IPS-15b (cell line): Measurements from ENCODE around the gene SLC24A3.

Source experiments
- H3K27me3 ChIP-seq: one replicate; pipeline ENCODE4 v1.6.1; 2013; ENCODE audit warnings: low read length; ENCODE audit not compliant: control insufficient read depth, insufficient read depth
- H3K36me3 ChIP-seq: one replicate; pipeline ENCODE4 v1.6.1; 2013; ENCODE audit warnings: low read length; ENCODE audit not compliant: control insufficient read depth, insufficient read depth
- H3K4me1 ChIP-seq: one replicate; pipeline ENCODE4 v1.6.1; 2013; ENCODE audit warnings: mild to moderate bottlenecking, low read length; ENCODE audit not compliant: control insufficient read depth, insufficient read depth
- H3K4me3 ChIP-seq: one replicate; pipeline ENCODE4 v1.5.1; 2013; ENCODE audit warnings: low read depth, low read length
- H3K9ac ChIP-seq: one replicate; pipeline ENCODE4 v1.6.1; 2013; ENCODE audit warnings: low read depth, mild to moderate bottlenecking, low read length
- H3K9me3 ChIP-seq: one replicate; pipeline ENCODE4 v1.6.1; 2013; ENCODE audit warnings: mild to moderate bottlenecking, low read length; ENCODE audit not compliant: control insufficient read depth, insufficient read depth

Gene SLC24A3

DNA sequence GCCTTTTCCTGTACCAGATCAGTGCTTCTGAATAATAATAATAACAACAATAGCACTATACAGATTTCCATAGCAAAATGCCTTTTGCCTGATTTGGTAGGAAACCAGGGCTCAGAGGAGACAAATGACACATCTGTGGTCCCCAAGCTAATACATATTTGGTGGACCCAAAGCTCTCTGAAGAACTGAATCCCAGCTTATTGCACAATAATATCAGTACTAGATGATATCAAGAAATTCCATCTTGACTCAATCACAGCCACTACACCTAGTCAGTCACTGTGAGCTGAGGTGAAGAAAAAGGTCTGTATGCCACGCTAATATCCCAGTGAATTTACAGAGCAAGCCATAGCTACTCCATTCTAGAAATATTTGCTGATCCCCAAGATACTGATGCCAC, 275.0 kb downstream of the SLC24A3 start:
- no peaks in the 10 kb centered on the region for H3K9me3 ChIP-seq

GRCh38 chr20:19491241-19491640, 278.8 kb downstream of the SLC24A3 start:
- no peaks in the 10 kb centered on the region for H3K9me3 ChIP-seq
- H3K9ac ChIP-seq: no peak overlapping the region
- no peaks in the 10 kb centered on the region for H3K27me3 ChIP-seq
- H3K4me3 ChIP-seq: no peak overlapping the region
- H3K4me1 ChIP-seq: no peaks in the 10 kb centered on the region
- no peaks in the 10 kb centered on the region for H3K36me3 ChIP-seq

More for the DNA sequence above, 275.0 kb downstream of the SLC24A3 start:
- H3K4me3 ChIP-seq: no peak overlapping the region
- H3K9ac ChIP-seq: no peak overlapping the region
- H3K36me3 ChIP-seq: no peaks in the 10 kb centered on the region
- no peaks in the 10 kb centered on the region for H3K27me3 ChIP-seq
- H3K4me1 ChIP-seq: no peaks in the 10 kb centered on the region

DNA sequence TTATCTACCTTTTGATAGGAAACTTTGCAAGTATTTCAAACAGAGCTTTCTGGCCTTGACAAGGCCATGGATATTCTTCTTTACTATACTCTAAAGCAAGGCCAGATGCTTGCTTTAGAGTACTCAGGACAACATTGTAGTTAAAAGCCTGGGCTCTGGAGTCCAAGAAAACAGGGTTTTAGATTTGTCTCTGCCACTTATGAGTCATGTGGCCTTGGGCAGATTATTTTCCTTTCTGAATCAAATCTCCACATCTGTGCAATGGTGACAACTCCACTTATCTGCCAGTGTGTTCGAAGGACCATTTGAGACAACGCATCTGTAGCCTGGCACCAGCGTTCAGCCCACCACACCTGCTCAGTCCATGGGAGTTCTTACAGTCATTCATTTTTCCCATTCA, 279.7 kb downstream of the SLC24A3 start:
- Histone ChIP-seq H3K36me3 (no peaks in the 10 kb centered on the region), H3K4me1 (no peaks in the 10 kb centered on the region), H3K9ac (no peak overlapping the region), H3K9me3 (no peaks in the 10 kb centered on the region), H3K27me3 (no peaks in the 10 kb centered on the region), H3K4me3 (no peak overlapping the region)

- Histone ChIP-seq H3K4me3 (no peak overlapping the region), H3K27me3 (no peaks in the 10 kb centered on the region), H3K36me3 (no peaks in the 10 kb centered on the region), H3K4me1 (no peaks in the 10 kb centered on the region), H3K9me3 (no peaks in the 10 kb centered on the region), H3K9ac (no peak overlapping the region)
Measured at GRCh38 chr20:19492687-19493336, 280.4 kb downstream of the SLC24A3 start.

GRCh38 chr20:19493794-19494495, 281.5 kb downstream of the SLC24A3 start:
- Histone ChIP-seq H3K4me1 (no peaks in the 10 kb centered on the region), H3K9me3 (no peaks in the 10 kb centered on the region), H3K4me3 (no peak overlapping the region), H3K36me3 (no peaks in the 10 kb centered on the region), H3K27me3 (no peaks in the 10 kb centered on the region), H3K9ac (no peak overlapping the region)

- no peaks in the 10 kb centered on the region for H3K9me3 ChIP-seq
- H3K9ac ChIP-seq: no peak overlapping the region
Measured at GRCh38 chr20:19495905-19496703, 283.7 kb downstream of the SLC24A3 start.

GRCh38 chr20:19497064-19497463, 284.6 kb downstream of the SLC24A3 start:
- H3K36me3 ChIP-seq: no peaks in the 10 kb centered on the region
- no peaks in the 10 kb centered on the region for H3K4me1 ChIP-seq
- H3K4me3 ChIP-seq: no peak overlapping the region
- H3K9me3 ChIP-seq: no peaks in the 10 kb centered on the region
- H3K27me3 ChIP-seq: no peaks in the 10 kb centered on the region
- H3K9ac ChIP-seq: no peak overlapping the region

More at GRCh38 chr20:19495905-19496703, 283.7 kb downstream of the SLC24A3 start:
- H3K36me3 ChIP-seq: no peaks in the 10 kb centered on the region
- H3K27me3 ChIP-seq: no peaks in the 10 kb centered on the region
- no peaks in the 10 kb centered on the region for H3K4me1 ChIP-seq
- H3K4me3 ChIP-seq: no peak overlapping the region

- H3K9ac ChIP-seq: no peak overlapping the region
- no peaks in the 10 kb centered on the region for H3K27me3 ChIP-seq
- no peak overlapping the region for H3K4me3 ChIP-seq
- H3K4me1 ChIP-seq: no peaks in the 10 kb centered on the region
- H3K36me3 ChIP-seq: no peaks in the 10 kb centered on the region
- H3K9me3 ChIP-seq: no peaks in the 10 kb centered on the region
Measured at GRCh38 chr20:19498756-19499155, 286.3 kb downstream of the SLC24A3 start.

GRCh38 chr20:19501476-19502115, 289.2 kb downstream of the SLC24A3 start:
- Histone ChIP-seq H3K27me3 (no peaks in the 10 kb centered on the region), H3K4me1 (no peaks in the 10 kb centered on the region), H3K4me3 (no peak overlapping the region), H3K9ac (no peak overlapping the region), H3K9me3 (no peaks in the 10 kb centered on the region), H3K36me3 (no peaks in the 10 kb centered on the region)

GRCh38 chr20:19502169-19502568, 289.7 kb downstream of the SLC24A3 start:
- no peaks in the 10 kb centered on the region for H3K36me3 ChIP-seq
- no peaks in the 10 kb centered on the region for H3K27me3 ChIP-seq
- no peaks in the 10 kb centered on the region for H3K9me3 ChIP-seq
- H3K9ac ChIP-seq: no peak overlapping the region
- H3K4me3 ChIP-seq: no peak overlapping the region
- H3K4me1 ChIP-seq: no peaks in the 10 kb centered on the region

- H3K36me3 ChIP-seq: no peaks in the 10 kb centered on the region
- H3K4me1 ChIP-seq: no peaks in the 10 kb centered on the region
- no peaks in the 10 kb centered on the region for H3K9me3 ChIP-seq
- H3K9ac ChIP-seq: no peak overlapping the region
- no peaks in the 10 kb centered on the region for H3K27me3 ChIP-seq
- no peak overlapping the region for H3K4me3 ChIP-seq
Measured at GRCh38 chr20:19504251-19504650, 291.8 kb downstream of the SLC24A3 start.
